ENCODE results near the gene SLC2A13.

- TF ChIP-seq CTCF (IDR thresholded peaks at IDR 0.05) (no peak), POLR2A (IDR thresholded peaks at IDR 0.05) (no peak)
Observed at GRCh38 chr12:39807043-39807442, 298.8 kb downstream of the SLC2A13 start.

Measured in lower leg skin (tissue), 3 donors.